Measurements from ENCODE around the gene CC2D1B.

CC2D1B gene

DNA sequence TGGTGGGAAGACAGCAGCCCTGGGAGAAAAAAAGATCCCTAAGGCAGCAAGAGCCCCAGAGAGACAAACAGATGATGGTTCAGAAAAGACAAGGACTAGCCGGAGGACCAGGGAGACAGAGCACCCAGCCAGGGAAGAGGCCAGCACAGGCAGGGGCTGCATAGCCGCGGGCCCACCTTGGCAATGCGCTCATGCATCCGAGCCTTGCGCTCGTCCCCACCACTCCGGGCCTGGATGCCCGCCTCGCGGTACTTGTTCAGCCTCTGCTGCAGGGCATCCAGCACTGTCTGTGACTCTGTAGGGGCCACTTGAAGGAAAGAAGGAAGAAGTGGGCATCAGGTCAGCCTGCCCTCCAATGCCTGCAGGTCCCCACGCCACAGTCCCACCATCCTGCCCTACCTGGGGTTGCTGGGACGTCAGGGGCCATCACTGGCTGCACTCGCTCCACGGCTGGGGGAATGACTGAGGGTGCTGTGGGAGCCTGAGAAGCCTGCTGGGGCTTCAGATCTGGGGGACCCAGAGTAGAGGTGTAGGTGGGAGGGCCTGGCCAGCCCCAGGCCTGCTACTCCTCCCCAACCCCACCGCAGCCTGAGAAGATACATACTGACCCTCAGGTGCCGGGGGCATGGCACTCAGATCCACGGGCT lies 7.0 kb downstream of the CC2D1B start:
- no peak for DNase-seq

GRCh38 chr1:52357397-52357796 lies 8.6 kb downstream of the CC2D1B start:
- no peak for DNase-seq

- no peak for DNase-seq
Observed at GRCh38 chr1:52356818-52357355, 9.1 kb downstream of the CC2D1B start.

DNA sequence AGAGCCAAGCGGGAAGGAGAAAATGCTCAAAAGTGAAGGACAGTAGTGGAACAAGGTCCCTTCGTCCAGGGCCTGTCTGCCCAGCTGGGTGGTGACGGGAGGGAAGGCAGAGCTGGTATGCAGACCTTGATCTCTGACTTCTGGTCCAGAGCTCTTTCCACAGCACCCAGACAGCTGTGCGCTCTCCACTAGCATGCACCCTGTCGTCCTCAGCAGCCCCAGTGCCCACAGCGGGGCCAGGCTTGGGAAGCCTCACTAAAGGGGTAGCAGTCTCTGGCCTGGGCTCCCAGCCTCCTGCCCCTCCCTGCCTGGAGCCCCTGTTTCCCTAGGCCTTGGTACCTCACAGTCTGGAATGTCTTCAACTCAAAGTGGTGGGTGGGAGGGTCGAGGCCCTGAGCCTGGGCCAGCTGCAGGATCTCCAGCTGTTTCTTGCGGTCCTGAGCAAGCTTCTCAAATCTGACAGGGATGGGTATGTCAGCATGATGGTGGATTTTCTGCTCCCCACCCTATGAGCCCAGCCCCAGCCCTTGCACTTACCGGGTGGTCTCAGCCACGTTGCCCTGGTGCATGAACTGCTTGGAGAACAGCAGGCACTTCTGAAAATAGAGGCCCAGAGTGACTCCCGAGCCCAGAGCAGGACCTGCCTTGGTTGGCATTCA lies 10.0 kb downstream of the CC2D1B start:
- DNase-seq, result no peak

DNA sequence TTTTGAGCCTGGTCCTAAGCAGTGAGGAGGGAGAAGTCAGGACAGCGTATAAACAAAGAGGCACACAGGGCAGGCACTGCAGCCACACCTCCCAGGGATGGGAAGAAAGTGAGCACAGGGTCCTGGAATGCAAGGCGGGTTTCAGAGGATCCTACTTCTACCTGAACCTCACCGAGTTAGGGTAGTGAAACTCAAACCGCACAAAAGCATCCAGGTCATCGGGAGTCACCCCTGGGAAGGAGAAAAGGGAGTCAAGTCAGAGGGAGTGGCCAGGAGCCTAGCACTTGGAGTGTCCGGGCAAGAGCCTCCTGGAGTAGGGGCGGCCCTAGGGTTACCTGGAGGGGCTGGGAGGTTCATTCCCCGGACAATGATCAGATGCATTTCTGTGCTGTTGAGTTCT lies 10.6 kb downstream of the CC2D1B start:
- no peak for DNase-seq

DNA sequence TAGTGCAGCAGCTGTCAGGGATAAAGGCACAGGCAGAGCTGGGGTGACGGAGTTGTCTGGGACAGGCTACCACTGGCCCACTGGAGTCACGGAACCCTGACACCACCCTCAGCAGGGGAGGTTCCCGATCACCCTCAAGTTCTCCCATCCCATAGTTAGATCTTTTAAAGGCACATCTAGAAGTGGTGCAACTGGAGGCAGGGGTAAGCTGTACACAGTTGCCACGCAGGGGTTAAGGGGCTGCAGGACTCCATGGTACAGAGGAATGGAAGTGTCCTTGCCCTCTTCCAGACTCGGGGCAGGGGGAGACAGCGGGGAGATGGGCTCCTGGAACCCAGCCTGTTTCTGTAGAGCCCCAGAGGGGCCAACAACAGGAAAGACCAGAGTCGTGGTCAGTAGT lies 13.3 kb downstream of the CC2D1B start:
- DNase-seq, result no peak

DNA sequence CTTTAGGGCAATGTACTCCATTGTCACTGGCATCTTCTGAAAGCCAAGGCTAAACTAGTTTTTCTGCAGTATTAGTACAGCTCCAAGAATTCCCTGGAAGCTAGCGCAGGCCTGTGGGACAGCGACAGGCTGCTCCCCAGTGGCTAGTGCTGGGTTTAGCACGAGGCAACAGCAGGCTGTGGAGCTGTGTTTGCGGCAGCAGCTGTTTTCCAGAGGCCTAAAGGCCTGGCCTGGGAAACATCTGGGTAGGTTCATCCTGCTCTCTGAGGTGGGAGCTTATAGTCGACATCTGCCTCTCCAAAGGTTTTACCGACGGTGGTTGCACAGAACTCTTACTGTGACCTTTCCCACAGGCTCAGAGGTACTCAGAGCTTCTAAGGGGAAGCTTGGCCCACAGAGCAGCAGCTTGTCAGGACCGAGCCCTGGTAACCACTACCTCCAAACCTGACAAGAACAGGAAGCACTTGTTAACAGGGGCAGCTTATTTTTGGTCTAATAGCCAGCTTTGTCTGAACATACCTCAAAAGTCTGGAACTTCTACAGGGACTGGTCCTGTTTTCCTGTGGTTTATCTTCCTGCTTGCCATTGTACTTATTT lies 17.2 kb downstream of the CC2D1B start:
- DNase-seq, result no peak

DNA sequence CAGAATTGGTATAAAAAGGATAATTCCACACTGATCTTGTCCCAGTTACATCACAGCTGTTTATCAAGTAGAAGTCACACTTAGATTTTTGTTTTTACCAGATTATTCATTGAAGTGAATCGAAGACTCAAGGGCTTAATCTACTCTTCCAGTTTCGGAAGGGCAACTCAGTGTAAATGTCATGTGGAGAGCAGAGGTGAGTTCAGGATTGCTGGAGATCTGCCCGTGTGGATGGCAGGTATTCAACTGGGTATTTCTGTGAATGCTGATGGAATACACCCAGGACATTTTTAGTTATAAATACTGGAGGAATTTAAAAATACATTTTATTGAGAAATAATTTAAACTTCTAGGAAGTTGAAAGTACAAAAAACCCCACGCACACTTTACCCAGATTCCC lies 19.4 kb downstream of the CC2D1B start:
- DNase-seq, result no peak

DNA sequence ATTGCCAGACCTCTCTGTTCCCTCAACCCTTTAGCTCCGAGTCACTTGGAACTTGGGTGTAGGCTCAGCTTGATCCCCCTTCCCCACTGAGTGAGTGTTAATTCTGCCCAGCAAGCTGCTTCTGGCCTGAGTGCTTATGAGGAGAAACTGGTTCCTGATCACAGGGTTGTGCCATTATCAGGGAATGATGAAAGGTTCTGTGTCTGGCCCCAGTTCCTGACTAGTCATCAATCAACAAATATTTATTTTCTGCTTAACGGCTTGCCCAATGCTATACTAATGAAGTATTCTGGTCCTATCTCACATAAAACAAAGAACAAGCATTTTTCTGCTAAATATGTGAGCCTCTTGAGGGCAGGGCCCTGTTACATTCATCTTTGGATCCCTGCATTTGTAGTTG lies 20.8 kb downstream of the CC2D1B start:
- no peak for DNase-seq

DNA sequence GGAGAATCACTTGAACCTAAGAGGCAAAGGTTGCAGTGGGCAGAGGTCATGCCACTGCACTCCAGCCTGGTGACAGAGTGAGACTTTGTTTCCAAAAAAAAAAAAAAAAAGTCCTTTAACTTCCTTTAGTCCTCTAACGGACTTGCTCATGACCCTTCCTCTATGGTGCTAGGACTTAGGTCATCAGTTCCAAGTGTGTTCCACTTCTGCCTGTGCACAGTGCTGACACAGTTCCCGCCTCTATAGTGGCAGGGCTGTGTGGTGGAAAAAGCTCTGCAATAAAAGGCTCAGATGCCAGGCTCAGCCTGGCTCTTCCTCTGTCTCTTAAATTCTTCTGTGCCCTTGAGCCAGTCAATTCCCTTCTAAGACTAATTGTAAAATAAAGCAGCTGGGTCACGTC lies 22.0 kb downstream of the CC2D1B start:
- no peak for DNase-seq

GRCh38 chr1:52341655-52342260 lies 24.2 kb downstream of the CC2D1B start:
- no peak for DNase-seq

DNA sequence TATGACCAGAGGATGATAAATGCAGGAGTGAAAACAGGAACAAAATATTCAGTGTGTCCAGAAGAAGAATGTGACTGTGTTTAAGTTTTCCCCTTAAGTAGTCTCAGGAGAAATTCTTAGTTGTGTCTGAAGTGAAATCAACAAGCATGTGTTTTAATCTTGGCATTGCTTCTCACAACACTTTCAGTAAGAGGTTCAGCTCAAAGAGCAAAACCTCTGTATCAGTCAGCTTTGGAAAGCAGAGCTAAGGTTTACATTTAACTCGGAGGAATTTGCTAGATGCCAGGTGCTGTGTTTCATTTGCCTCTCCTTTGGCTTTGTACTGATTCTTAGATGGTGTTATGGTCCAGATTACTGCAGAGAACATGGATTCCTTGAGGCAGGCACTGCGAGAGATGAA lies 28.6 kb downstream of the CC2D1B start:
- DNase-seq, result no peak

GRCh38 chr1:52334906-52335528 lies 31.0 kb downstream of the CC2D1B start:
- no peak for DNase-seq

GRCh38 chr1:52332411-52332810 lies 33.6 kb downstream of the CC2D1B start:
- DNase-seq, result no peak

DNA sequence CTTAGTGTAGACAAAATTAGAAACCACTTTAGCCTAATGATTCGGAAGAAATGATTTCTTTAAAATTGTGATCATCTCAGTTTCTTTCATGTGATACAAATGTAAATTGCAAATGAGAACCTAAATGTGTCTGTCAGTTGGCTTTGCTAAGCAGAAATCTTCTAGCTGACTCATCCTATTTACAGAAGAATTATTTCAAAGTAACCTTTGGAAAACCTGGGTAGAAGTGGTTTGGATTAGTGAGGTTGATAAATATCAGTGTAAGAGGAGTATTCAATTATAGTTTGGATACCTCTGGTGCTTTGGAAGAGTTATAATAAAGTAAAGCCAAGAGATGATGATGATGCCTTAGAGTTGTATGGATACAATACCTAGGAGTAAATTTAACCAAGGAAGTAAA lies 37.4 kb downstream of the CC2D1B start:
- no peak for DNase-seq

GRCh38 chr1:52325786-52326185 lies 40.2 kb downstream of the CC2D1B start:
- no peak for DNase-seq

DNA sequence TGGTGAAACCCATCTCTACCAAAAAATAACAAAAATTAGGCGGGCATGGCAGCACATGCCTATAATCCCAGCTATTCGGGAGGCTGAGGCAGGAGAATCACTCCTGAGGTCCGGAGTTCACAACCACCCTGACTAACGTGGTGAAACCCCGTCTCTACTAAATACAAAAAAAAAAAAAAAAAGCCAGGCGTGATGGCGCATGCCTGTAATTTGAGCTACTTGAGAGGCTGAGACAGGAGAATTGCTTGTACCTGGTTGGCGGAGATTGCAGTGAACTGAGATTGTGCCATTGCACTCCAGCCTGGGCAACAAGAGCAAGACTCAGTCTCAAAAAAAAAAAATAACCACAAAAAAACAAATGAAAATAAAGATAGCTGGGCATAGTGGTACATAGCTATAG lies 42.3 kb downstream of the CC2D1B start:
- DNase-seq, result no peak

GRCh38 chr1:52321061-52321460 lies 44.9 kb downstream of the CC2D1B start:
- no peak for DNase-seq

DNA sequence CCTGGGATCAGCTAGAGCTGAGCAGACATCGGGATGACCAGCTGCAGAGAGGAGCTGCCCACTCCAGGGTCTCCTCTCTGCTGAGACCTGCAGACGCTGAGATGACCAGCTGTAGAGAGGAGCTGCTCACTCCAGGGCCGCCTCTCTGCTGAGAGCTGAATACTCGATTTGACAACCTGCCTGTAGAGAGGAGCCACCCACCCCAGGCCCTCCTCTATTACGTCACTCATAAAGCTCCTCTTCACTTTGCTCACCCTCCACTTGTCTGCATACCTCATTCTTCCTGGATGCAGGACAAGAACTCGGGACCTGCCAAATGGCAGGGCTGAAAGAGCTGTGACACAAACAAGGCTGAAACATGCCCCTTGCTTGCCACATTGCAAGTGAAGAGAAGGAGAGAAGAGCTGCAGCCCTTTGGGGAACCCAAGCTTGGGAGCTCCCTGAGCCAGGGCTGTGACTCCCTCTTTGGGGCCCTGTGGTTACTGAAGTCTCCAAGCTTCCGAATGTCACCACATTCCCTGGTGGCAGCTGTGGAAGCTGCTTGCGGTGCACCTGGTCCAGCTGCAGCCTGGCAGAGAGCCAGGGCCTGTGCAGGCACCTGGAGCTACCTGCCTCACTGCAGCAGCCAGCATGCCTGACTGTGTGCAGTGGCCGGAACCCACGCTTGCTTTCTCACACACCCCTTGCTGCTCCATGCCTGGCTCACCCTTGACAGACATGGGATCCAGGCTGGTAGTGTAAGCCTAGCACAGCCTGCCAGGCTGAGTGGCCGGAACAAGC lies 59.6 kb downstream of the CC2D1B start:
- no peak for DNase-seq

- DNase-seq, result no peak
Observed at GRCh38 chr1:52305417-52306226, 60.4 kb downstream of the CC2D1B start.

All from stimulated activated CD4-positive, alpha-beta T cell treated with anti-CD3 and anti-CD28 coated beads, Interleukin-12 subunit alpha, Interleukin-12 subunit beta, amount 100 ng/mL, for 4 hours (primary cell).